ENCODE data around the gene SARDH. TPM values are rescaled to one million over a fixed set of nuclear protein-coding genes. Genes with fewer than 3 reads are reported as not detected.

SARDH gene
- total and polyA plus RNA-seq, 2 donors (not counting 1 experiment from before 2014, with no cell fraction given), result 0.03 to 0.07 TPM

DNA sequence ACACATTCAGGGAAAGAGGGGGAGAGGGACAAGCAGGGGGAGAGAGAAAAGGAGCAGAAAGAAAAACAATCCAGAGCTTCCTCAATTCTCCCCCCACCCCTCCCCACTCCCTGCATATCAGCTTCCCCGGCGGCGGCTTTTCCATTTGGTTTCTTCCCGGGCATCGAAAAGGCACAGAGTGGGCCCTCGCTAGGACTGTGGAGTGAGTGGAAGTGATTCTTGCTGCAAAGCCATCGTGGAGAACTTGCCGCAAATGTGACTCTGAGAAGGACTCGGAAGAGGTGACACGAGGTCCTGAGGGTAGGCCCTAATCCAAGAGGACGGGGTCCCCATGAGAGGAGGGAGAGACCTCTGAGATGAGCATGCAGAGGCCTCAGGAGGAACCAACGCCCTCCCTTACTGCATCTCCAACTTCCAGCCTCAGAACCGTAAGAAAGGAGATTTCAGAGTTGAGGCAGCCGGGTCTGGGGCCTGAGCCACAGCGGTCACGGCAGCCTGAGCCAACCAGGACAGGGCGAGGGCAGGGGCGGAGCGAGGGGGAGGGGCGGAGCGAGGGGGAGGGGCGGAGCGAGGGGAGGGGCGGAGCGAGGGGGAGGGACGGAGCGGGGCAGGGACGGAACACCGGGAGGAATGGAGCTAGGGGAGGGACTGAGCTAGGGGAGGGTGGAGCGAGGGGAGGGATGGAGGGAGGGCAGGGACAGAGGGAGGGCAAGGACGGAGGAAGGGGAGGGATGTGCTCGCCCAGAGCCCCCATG lies 21.2 kb upstream of the SARDH start:
- Histone ChIP-seq H3K9ac (ENCODE audit: low read length) (no peak overlapping the region), H3K36me3 (replicated peaks in 1 of 2; ENCODE audit: control extremely low read depth in 1 of 2, control insufficient read depth in 1 of 2, extremely low read depth in 1 of 2, insufficient read depth in 2 of 2, low read length in 1 of 2) (peaks cover 0 to 33% of the 10 kb centered on the region in 2 experiments), H3K4me1 (ENCODE audit: control insufficient read depth in 2 of 2, insufficient read depth in 2 of 2, low read length in 2 of 2) (no peaks in the 10 kb centered on the region), H3K9me3 (ENCODE audit: control extremely low read depth in 1 of 3, control insufficient read depth in 2 of 3, insufficient read depth in 1 of 3, low read length in 2 of 3) (no peaks in the 10 kb centered on the region), H3K27ac (ENCODE audit: low read length in 2 of 2) (no peak overlapping the region), H3K4me3 (ENCODE audit: control extremely low read depth in 1 of 5, extremely low read depth in 1 of 5, insufficient read depth in 1 of 5, low read depth in 2 of 5, low read length in 4 of 5) (no peak overlapping the region), H2AFZ (ENCODE audit: insufficient read depth, low read depth, low read length, poor library complexity, severe bottlenecking) (no peak overlapping the region), H3K79me2 (ENCODE audit: control insufficient read depth, insufficient read depth, low read length) (no peaks in the 10 kb centered on the region), H3K27me3 (replicated peaks in 1 of 4; ENCODE audit: control extremely low read depth in 1 of 4, control insufficient read depth in 3 of 4, insufficient read depth in 4 of 4, low read length in 3 of 4) (no peaks in the 10 kb centered on the region), H3K4me2 (replicated peaks; ENCODE audit: low read depth, low read length, poor library complexity, severe bottlenecking) (no peak overlapping the region), H4K20me1 (ENCODE audit: control insufficient read depth, insufficient read depth, low read length, poor library complexity, severe bottlenecking) (no peaks in the 10 kb centered on the region)
- ChIA-PET POLR2A (no interaction called here), CTCF (no interaction called here)
- no peak for TF ChIP-seq EZH2 (IDR thresholded peaks at IDR 0.05; ENCODE audit: borderline replicate concordance, insufficient read depth, low read depth, low read length, poor library complexity, severe bottlenecking)
- TF ChIP-seq CTCF (IDR thresholded peaks at IDR 0.05), result no peak
- DNase-seq (no peak), ATAC-seq (ENCODE audit: low read depth) (no peak)
- 96% methylated on average over 8 of the region's 32 CpGs for WGBS (ENCODE audit: insufficient coverage)
- intact Hi-C loops (cut with micrococcal nuclease), result no loop called here
- Mint-ChIP-seq H3K4me3 (no peak overlapping the region), H3K27ac (no peak overlapping the region), H3K27me3 (no peaks in the 10 kb centered on the region), H3K4me1 (peaks cover 7% of the 10 kb centered on the region), H3K9me3 (ENCODE audit: insufficient read depth) (no peaks in the 10 kb centered on the region)

- no peak overlapping the region for H3K27ac Mint-ChIP-seq
- Histone ChIP-seq H3K79me2 (ENCODE audit: control insufficient read depth, insufficient read depth, low read length) (no peaks in the 10 kb centered on the region), H3K9me3 (ENCODE audit: control extremely low read depth in 1 of 3, control insufficient read depth in 2 of 3, insufficient read depth in 1 of 3, low read length in 2 of 3) (no peaks in the 10 kb centered on the region), H3K4me2 (replicated peaks; ENCODE audit: low read depth, low read length, poor library complexity, severe bottlenecking) (no peak overlapping the region), H3K4me3 (ENCODE audit: control extremely low read depth in 1 of 5, extremely low read depth in 1 of 5, insufficient read depth in 1 of 5, low read depth in 2 of 5, low read length in 4 of 5) (no peak overlapping the region), H2AFZ (ENCODE audit: insufficient read depth, low read depth, low read length, poor library complexity, severe bottlenecking) (no peak overlapping the region), H4K20me1 (ENCODE audit: control insufficient read depth, insufficient read depth, low read length, poor library complexity, severe bottlenecking) (no peaks in the 10 kb centered on the region), H3K4me1 (ENCODE audit: control insufficient read depth in 2 of 2, insufficient read depth in 2 of 2, low read length in 2 of 2) (no peaks in the 10 kb centered on the region), H3K36me3 (replicated peaks in 1 of 2; ENCODE audit: control extremely low read depth in 1 of 2, control insufficient read depth in 1 of 2, extremely low read depth in 1 of 2, insufficient read depth in 2 of 2, low read length in 1 of 2) (peaks cover 0 to 22% of the 10 kb centered on the region in 2 experiments), H3K9ac (ENCODE audit: low read length) (no peak overlapping the region), H3K27me3 (replicated peaks in 1 of 4; ENCODE audit: control extremely low read depth in 1 of 4, control insufficient read depth in 3 of 4, insufficient read depth in 4 of 4, low read length in 3 of 4) (no peaks in the 10 kb centered on the region), H3K27ac (ENCODE audit: low read length in 2 of 2) (no peak overlapping the region)
- no peak for DNase-seq
- ATAC-seq (ENCODE audit: low read depth), result no peak
- intact Hi-C loops (cut with micrococcal nuclease), result no loop called here
- no peaks in the 10 kb centered on the region for H3K27me3 Mint-ChIP-seq
- 95% methylated on average over 6 of the region's 7 CpGs for WGBS (ENCODE audit: insufficient coverage)
- POLR2A ChIA-PET, result no interaction called here
- CTCF ChIA-PET, result no interaction called here
- H3K4me3 Mint-ChIP-seq, result no peak overlapping the region
- H3K9me3 Mint-ChIP-seq (ENCODE audit: insufficient read depth), result no peaks in the 10 kb centered on the region
- peaks cover 7% of the 10 kb centered on the region for H3K4me1 Mint-ChIP-seq
- no peak for TF ChIP-seq EZH2 (IDR thresholded peaks at IDR 0.05; ENCODE audit: borderline replicate concordance, insufficient read depth, low read depth, low read length, poor library complexity, severe bottlenecking)
- no peak for TF ChIP-seq CTCF (IDR thresholded peaks at IDR 0.05)
Observed at GRCh38 chr9:133758228-133758627, 20.1 kb upstream of the SARDH start.
